Neural cell (in vitro differentiated cells): ENCODE results near the gene IRX4. TPM values are rescaled to one million over a fixed set of nuclear protein-coding genes. Genes with fewer than 3 reads are reported as not detected.

Experiments used
- H2AFZ ChIP-seq: fragments of 200-600, 300-800 bp; sonication (generic), shearing (Covaris generic); 2 replicates; pipeline ENCODE4 v1.6.0; 2014; ENCODE audit warnings: low read depth, mild to moderate bottlenecking, antibody characterized with exemption, low read length, moderate library complexity
- H3F3A ChIP-seq: fragments of 200-600 bp; shearing (Covaris generic); 2 replicates; pipeline ENCODE4 v1.6.1; 2016; ENCODE audit warnings: mild to moderate bottlenecking, moderate library complexity, mixed read lengths, antibody characterized with exemption, low read length; ENCODE audit not compliant: insufficient read depth, poor library complexity, severe bottlenecking
- H3K27ac ChIP-seq: fragments of 200-600, 300-800 bp; sonication (generic), shearing (Covaris generic); 2 replicates; pipeline ENCODE4 v1.5.1; 2014; ENCODE audit warnings: mild to moderate bottlenecking, low read length, moderate library complexity
- H3K27me3 ChIP-seq: fragments of 300-800, 200-600 bp; sonication (generic), shearing (Covaris generic); 2 replicates; pipeline ENCODE4 v1.6.0; 2014; ENCODE audit warnings: mild to moderate bottlenecking, low read depth, low read length, moderate library complexity; ENCODE audit not compliant: insufficient read depth
- H3K36me3 ChIP-seq: fragments of 300-800, 200-600 bp; sonication (generic), shearing (Covaris generic); 2 replicates; pipeline ENCODE4 v1.5.1; 2014; ENCODE audit warnings: mild to moderate bottlenecking, antibody characterized with exemption, low read length, moderate library complexity; ENCODE audit not compliant: insufficient read depth
- H3K4me2 ChIP-seq: fragments of 300-800, 200-600 bp; sonication (generic), shearing (Covaris generic); 2 replicates; pipeline ENCODE4 v1.6.0; 2014; ENCODE audit warnings: mild to moderate bottlenecking, low read length
- H3K4me3 ChIP-seq: fragments of 300-800, 200-600 bp; sonication (generic), shearing (Covaris generic); 2 replicates; pipeline ENCODE4 v1.5.1; 2014; ENCODE audit warnings: mild to moderate bottlenecking, low read length, moderate library complexity
- H3K79me2 ChIP-seq: fragments of 200-600 bp; shearing (Covaris generic); replicated peaks from 2 replicates; pipeline ENCODE4 v1.6.0; 2014; ENCODE audit warnings: mild to moderate bottlenecking, low read length, moderate library complexity; ENCODE audit not compliant: insufficient read depth
- H3K9ac ChIP-seq: fragments of 300-800, 200-600 bp; sonication (generic), shearing (Covaris generic); 2 replicates; pipeline ENCODE4 v1.6.1; 2016; ENCODE audit warnings: mild to moderate bottlenecking, low read length, mixed read lengths
- H3K9me2 ChIP-seq: fragments of 200-600 bp; shearing (Covaris generic); 2 replicates; pipeline ENCODE4 v1.6.1; 2016; ENCODE audit warnings: mild to moderate bottlenecking, low read length, mixed read lengths; ENCODE audit not compliant: insufficient read depth
- H3K9me3 ChIP-seq: fragments of 200-600, 300-800 bp; sonication (generic), shearing (Covaris generic); 2 replicates; pipeline ENCODE4 v1.6.1; 2016; ENCODE audit warnings: mild to moderate bottlenecking, mixed run types, low read length, moderate library complexity, mixed read lengths
- H4K20me1 ChIP-seq: fragments of 200-600 bp; shearing (Covaris generic); 2 replicates; pipeline ENCODE4 v1.6.1; 2016; ENCODE audit warnings: mild to moderate bottlenecking, mixed run types; ENCODE audit not compliant: insufficient read depth
- CTCF ChIP-seq: fragments of 450-650 bp; IDR thresholded peaks from 2 replicates; pipeline ENCODE4 v1.5.1; 2014; ENCODE audit warnings: antibody characterized with exemption, mild to moderate bottlenecking, moderate library complexity; ENCODE audit not compliant: poor library complexity, severe bottlenecking
- EP300 ChIP-seq: fragments of 450-650 bp; conservative IDR thresholded peaks from 2 replicates; pipeline ENCODE4 v1.6.1; 2014; ENCODE audit warnings: antibody characterized with exemption, mild to moderate bottlenecking, moderate library complexity; ENCODE audit not compliant: poor library complexity, severe bottlenecking
- EZH2 ChIP-seq: fragments of 200-600, 300-800 bp; shearing (Covaris generic), sonication (generic); IDR thresholded peaks from 2 replicates; pipeline ENCODE4 v1.6.1; 2014; ENCODE audit warnings: antibody characterized with exemption, low read length, borderline replicate concordance, mild to moderate bottlenecking; ENCODE audit not compliant: insufficient read depth, poor library complexity, severe bottlenecking
- MXI1 ChIP-seq: fragments of 450-650 bp; conservative IDR thresholded peaks from 2 replicates; pipeline ENCODE4 v1.6.1; 2014; ENCODE audit warnings: antibody characterized with exemption, mild to moderate bottlenecking; ENCODE audit not compliant: poor library complexity, severe bottlenecking
- POLR2AphosphoS5 ChIP-seq: IDR thresholded peaks from 2 replicates; pipeline ENCODE4 v1.6.1; 2012
- RAD21 ChIP-seq: fragments of 450-650 bp; conservative IDR thresholded peaks from 2 replicates; pipeline ENCODE4 v1.6.1; 2014; ENCODE audit warnings: antibody characterized with exemption, mild to moderate bottlenecking, moderate library complexity
- SMC3 ChIP-seq: fragments of 450-650 bp; conservative IDR thresholded peaks from 2 replicates; pipeline ENCODE4 v1.6.1; 2014; ENCODE audit warnings: antibody characterized with exemption, mild to moderate bottlenecking, moderate library complexity; ENCODE audit not compliant: poor library complexity
- TAF1 ChIP-seq: IDR thresholded peaks from 2 replicates; pipeline ENCODE4 v1.6.1; 2012; ENCODE audit warnings: low read depth
- polyA plus RNA-seq: library from polyadenylated mRNA; depleted of rRNA; stranded (reverse); fragments of >200 nt; gene quantifications from 2 replicates; pipeline ENCODE4 v1.2.3, GENCODE V29; 2014
- TF ChIP-seq, protein P1 (sequence below): IDR thresholded peaks from 2 replicates; pipeline ENCODE4 v1.6.1; 2012; ENCODE audit warnings: borderline replicate concordance

IRX4 gene
- polyA plus RNA-seq, 1 donor from 2014 or later, result not detected

GRCh38 chr5:1926071-1926440 lies 43.3 kb upstream of the IRX4 start:
- no peaks in the 10 kb centered on the region for H3K9me2 ChIP-seq
- H3K4me3 ChIP-seq, result no peak overlapping the region
- no peaks in the 10 kb centered on the region for H3K9me3 ChIP-seq
- H4K20me1 ChIP-seq, result no peaks in the 10 kb centered on the region
- no peaks in the 10 kb centered on the region for H3K36me3 ChIP-seq
- no peak overlapping the region for H2AFZ ChIP-seq
- H3K27me3 ChIP-seq, result peaks cover 25% of the 10 kb centered on the region
- no peak for TF ChIP-seq EZH2
- TF ChIP-seq CTCF, result no peak
- TF ChIP-seq EP300, result no peak
- TF ChIP-seq RAD21, result no peak
- TF ChIP-seq, protein P1, sequence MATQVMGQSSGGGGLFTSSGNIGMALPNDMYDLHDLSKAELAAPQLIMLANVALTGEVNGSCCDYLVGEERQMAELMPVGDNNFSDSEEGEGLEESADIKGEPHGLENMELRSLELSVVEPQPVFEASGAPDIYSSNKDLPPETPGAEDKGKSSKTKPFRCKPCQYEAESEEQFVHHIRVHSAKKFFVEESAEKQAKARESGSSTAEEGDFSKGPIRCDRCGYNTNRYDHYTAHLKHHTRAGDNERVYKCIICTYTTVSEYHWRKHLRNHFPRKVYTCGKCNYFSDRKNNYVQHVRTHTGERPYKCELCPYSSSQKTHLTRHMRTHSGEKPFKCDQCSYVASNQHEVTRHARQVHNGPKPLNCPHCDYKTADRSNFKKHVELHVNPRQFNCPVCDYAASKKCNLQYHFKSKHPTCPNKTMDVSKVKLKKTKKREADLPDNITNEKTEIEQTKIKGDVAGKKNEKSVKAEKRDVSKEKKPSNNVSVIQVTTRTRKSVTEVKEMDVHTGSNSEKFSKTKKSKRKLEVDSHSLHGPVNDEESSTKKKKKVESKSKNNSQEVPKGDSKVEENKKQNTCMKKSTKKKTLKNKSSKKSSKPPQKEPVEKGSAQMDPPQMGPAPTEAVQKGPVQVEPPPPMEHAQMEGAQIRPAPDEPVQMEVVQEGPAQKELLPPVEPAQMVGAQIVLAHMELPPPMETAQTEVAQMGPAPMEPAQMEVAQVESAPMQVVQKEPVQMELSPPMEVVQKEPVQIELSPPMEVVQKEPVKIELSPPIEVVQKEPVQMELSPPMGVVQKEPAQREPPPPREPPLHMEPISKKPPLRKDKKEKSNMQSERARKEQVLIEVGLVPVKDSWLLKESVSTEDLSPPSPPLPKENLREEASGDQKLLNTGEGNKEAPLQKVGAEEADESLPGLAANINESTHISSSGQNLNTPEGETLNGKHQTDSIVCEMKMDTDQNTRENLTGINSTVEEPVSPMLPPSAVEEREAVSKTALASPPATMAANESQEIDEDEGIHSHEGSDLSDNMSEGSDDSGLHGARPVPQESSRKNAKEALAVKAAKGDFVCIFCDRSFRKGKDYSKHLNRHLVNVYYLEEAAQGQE, result no peak
- TF ChIP-seq POLR2AphosphoS5, result no peak
- H3K4me2 ChIP-seq, result no peak overlapping the region
- no peak overlapping the region for H3K9ac ChIP-seq
- H3K79me2 ChIP-seq, result no peaks in the 10 kb centered on the region
- no peak overlapping the region for H3K27ac ChIP-seq
- H3F3A ChIP-seq, result no peaks in the 10 kb centered on the region

DNA sequence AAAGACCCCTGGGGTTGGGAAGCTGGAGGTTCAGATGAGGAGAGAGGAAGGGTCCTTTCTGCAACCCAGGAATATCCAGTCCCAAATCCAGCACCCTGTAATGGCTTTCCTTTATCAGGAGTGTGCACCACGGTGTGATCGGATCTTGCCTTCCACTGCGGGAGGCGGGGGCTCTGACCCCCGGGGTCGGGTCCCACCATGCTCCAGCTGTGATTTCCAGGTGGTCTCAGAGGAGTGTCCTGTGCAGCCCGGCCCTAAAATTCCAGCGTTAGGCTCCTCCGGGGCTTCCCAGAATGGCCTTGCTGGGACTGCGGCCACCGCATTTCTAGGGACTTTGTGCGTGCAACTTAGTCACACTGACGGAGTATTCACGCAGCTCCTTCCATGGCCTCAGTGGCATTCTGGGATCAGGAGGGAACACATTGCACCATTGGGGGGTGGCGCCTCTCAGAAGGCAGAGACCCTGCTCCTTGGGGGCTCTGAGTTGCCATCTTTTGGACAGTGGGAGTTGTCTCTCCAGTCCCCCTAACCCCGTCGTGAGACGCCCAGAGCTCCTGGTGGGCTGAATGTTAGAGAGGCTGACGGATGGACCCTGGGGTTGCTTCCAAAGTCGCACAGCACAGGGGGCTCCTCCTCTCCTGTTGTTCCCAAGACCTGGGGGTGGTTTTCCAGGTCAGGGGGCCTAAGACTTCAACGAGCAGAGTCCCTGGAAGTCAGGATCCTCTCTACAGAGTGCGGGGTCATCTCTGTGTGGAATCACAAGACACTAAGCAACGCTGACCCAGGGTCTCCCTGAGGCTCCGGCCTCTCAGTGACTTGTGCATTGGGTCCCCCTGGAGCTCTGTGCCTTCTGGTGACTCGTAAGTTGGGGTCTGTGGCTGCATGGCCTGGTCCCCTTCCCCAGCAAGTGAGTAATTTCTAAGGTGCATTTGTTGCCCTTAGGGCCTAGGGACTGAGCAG lies 42.7 kb upstream of the IRX4 start:
- no peaks in the 10 kb centered on the region for H3K9me3 ChIP-seq
- no peaks in the 10 kb centered on the region for H3K79me2 ChIP-seq
- H3K9ac ChIP-seq, result no peak overlapping the region
- peaks cover 18% of the 10 kb centered on the region for H3K27me3 ChIP-seq
- no peaks in the 10 kb centered on the region for H3K36me3 ChIP-seq
- no peak overlapping the region for H3K4me3 ChIP-seq
- no peak overlapping the region for H2AFZ ChIP-seq
- H3K27ac ChIP-seq, result no peak overlapping the region
- TF ChIP-seq TAF1, result no peak
- TF ChIP-seq MXI1, result no peak
- no peak for TF ChIP-seq EZH2
- TF ChIP-seq SMC3, result no peak
- TF ChIP-seq, protein P1, result no peak
- no peak for TF ChIP-seq CTCF
- no peak for TF ChIP-seq EP300
- TF ChIP-seq POLR2AphosphoS5, result no peak
- no peak for TF ChIP-seq RAD21
- no peaks in the 10 kb centered on the region for H3F3A ChIP-seq
- H4K20me1 ChIP-seq, result no peaks in the 10 kb centered on the region
- no peaks in the 10 kb centered on the region for H3K9me2 ChIP-seq
- H3K4me2 ChIP-seq, result no peak overlapping the region
